Neuronal stem cell (in vitro differentiated cells): Measurements from ENCODE around the gene LAMC3.

Source experiments
- DNase-seq: peaks from one replicate; pipeline ENCODE4 v3.0.0-alpha.2; 2013; ENCODE audit warnings: low spot score
- H2AFZ ChIP-seq: one replicate; pipeline ENCODE4 v1.6.1; 2013; ENCODE audit warnings: mild to moderate bottlenecking, low read length, inconsistent platforms
- H2AK5ac ChIP-seq: 2 replicates; pipeline ENCODE4 v1.6.1; 2013; ENCODE audit warnings: low read depth, mild to moderate bottlenecking, inconsistent platforms, low read length, moderate library complexity, mixed read lengths
- H2BK120ac ChIP-seq: 2 replicates; pipeline ENCODE4 v1.6.1; 2013; ENCODE audit warnings: low read depth, mild to moderate bottlenecking, inconsistent platforms, low read length, moderate library complexity, mixed read lengths
- H2BK12ac ChIP-seq: one replicate; pipeline ENCODE4 v1.6.1; 2013; ENCODE audit warnings: low read length, inconsistent platforms
- H2BK15ac ChIP-seq: 2 replicates; pipeline ENCODE4 v1.6.1; 2013; ENCODE audit warnings: mild to moderate bottlenecking, low read length, inconsistent platforms, mixed read lengths
- H2BK5ac ChIP-seq: one replicate; pipeline ENCODE4 v1.6.1; 2013; ENCODE audit warnings: inconsistent platforms, mild to moderate bottlenecking, low read length, moderate library complexity
- H3K14ac ChIP-seq: one replicate; pipeline ENCODE4 v1.6.1; 2013; ENCODE audit warnings: low read length, inconsistent platforms
- H3K18ac ChIP-seq: 2 replicates; pipeline ENCODE4 v1.6.1; 2013; ENCODE audit warnings: low read length, inconsistent platforms
- H3K23ac ChIP-seq: 2 replicates; pipeline ENCODE4 v1.6.1; 2013; ENCODE audit warnings: low read depth, mild to moderate bottlenecking, mixed read lengths, low read length, inconsistent platforms; ENCODE audit not compliant: poor library complexity
- H3K27ac ChIP-seq: replicated peaks from 3 replicates; pipeline ENCODE4 v1.5.1; 2013; ENCODE audit warnings: low read length, inconsistent platforms
- H3K27me3 ChIP-seq, 3 experiments: 2 replicates each; pipeline ENCODE4 v1.6.1; 2013; ENCODE audit warnings: low read length in 3 of 3, mild to moderate bottlenecking in 2 of 3, inconsistent platforms in 1 of 3, low read depth in 1 of 3, mixed read lengths in 1 of 3, moderate library complexity in 1 of 3; ENCODE audit not compliant: control insufficient read depth in 3 of 3, insufficient read depth in 3 of 3
- H3K36me3 ChIP-seq, 2 donors: replicated peaks in 1 of 2; 2 replicates each; pipeline ENCODE4 v1.6.1; 2013; ENCODE audit warnings: low read length in 2 of 2; ENCODE audit not compliant: control insufficient read depth in 2 of 2, insufficient read depth in 2 of 2
- H3K4ac ChIP-seq: 2 replicates; pipeline ENCODE4 v1.6.1; 2013; ENCODE audit warnings: inconsistent platforms, mild to moderate bottlenecking, low read length, moderate library complexity
- H3K4me1 ChIP-seq, 2 donors: 1 replicate in 1 of 2; 2 replicates in 1 of 2; pipeline ENCODE4 v1.6.1; 2013; ENCODE audit warnings: low read length in 2 of 2, low read depth in 1 of 2; ENCODE audit not compliant: control insufficient read depth in 2 of 2, insufficient read depth in 1 of 2
- H3K4me2 ChIP-seq: one replicate; pipeline ENCODE4 v1.6.1; 2013; ENCODE audit warnings: mild to moderate bottlenecking, low read length, inconsistent platforms; ENCODE audit not compliant: insufficient read depth, poor library complexity, severe bottlenecking
- H3K4me3 ChIP-seq, 2 donors: 2 replicates each; pipeline ENCODE4 v1.5.1; 2013; ENCODE audit warnings: low read length in 2 of 2, mild to moderate bottlenecking in 2 of 2, inconsistent platforms in 1 of 2, moderate library complexity in 1 of 2
- H3K79me1 ChIP-seq: one replicate; pipeline ENCODE4 v1.6.1; 2013; ENCODE audit warnings: low read depth, mild to moderate bottlenecking, inconsistent platforms, low read length, moderate library complexity
- H3K9ac ChIP-seq: one replicate; pipeline ENCODE4 v1.6.1; 2013; ENCODE audit warnings: mild to moderate bottlenecking, low read depth, low read length, inconsistent platforms; ENCODE audit not compliant: poor library complexity
- H3K9me3 ChIP-seq, 2 donors: replicated peaks in 1 of 2; 2 replicates each; pipeline versions ENCODE3 to v1.6.1; 2013; ENCODE audit warnings: low read length in 2 of 2, mild to moderate bottlenecking in 2 of 2, inconsistent platforms in 1 of 2, low read depth in 1 of 2, mixed read lengths in 1 of 2, moderate library complexity in 1 of 2; ENCODE audit not compliant: control insufficient read depth in 2 of 2, insufficient read depth in 1 of 2
- H4K8ac ChIP-seq: one replicate; pipeline ENCODE4 v1.6.1; 2013; ENCODE audit warnings: low read depth, mild to moderate bottlenecking, inconsistent platforms, low read length, moderate library complexity
- H4K91ac ChIP-seq: one replicate; pipeline ENCODE4 v1.6.1; 2013; ENCODE audit warnings: low read length, low read depth, mild to moderate bottlenecking, inconsistent platforms; ENCODE audit not compliant: poor library complexity
- WGBS, 2 donors: extraction: QIAGEN DNeasy Blood & Tissue Kit; methylation state at CpG; one replicate each; pipeline ENCODE4 v1.1.7; 2013; ENCODE audit warnings: missing lambda C conversion rate in 2 of 2, mixed read lengths in 1 of 2; ENCODE audit not compliant: insufficient read length in 2 of 2, insufficient replicate concordance in 1 of 2; ENCODE audit errors: extremely low coverage in 2 of 2; 5-methylcytosine and 5-hydroxymethylcytosine counted together

The LAMC3 gene

GRCh38 chr9:131092548-131093440, 83.8 kb downstream of the LAMC3 start:
- no peak overlapping the region for H3K14ac ChIP-seq
- H2AFZ ChIP-seq: no peak overlapping the region
- DNase-seq: no peak
- H3K27me3 ChIP-seq: peaks cover 0 to 58% (median 0%) of the 10 kb centered on the region in 3 experiments
- H2BK12ac ChIP-seq: peak overlapping the region; percentile 66
- H3K9me3 ChIP-seq: no peaks in the 10 kb centered on the region
- H4K8ac ChIP-seq: peak overlapping the region; percentile 68
- no peak overlapping the region for H3K4ac ChIP-seq
- no peaks in the 10 kb centered on the region for H3K36me3 ChIP-seq
- no peak overlapping the region for H3K4me2 ChIP-seq
- H3K9ac ChIP-seq: peak overlapping the region; percentile 30
- peak overlapping the region; percentile 57 for H2AK5ac ChIP-seq
- peak overlapping the region; percentile 61 for H2BK120ac ChIP-seq
- peak overlapping the region; percentile 92 for H3K23ac ChIP-seq
- no peak overlapping the region for H2BK5ac ChIP-seq
- H3K27ac ChIP-seq: no peak overlapping the region
- WGBS, 2 donors: no CpG with 5 or more reads among the region's 24 CpGs
- H4K91ac ChIP-seq: peak overlapping the region; percentile 85
- peak overlapping the region; percentile 65 for H3K18ac ChIP-seq
- peaks cover 7 to 8% of the 10 kb centered on the region in 2 donors for H3K4me1 ChIP-seq
- H2BK15ac ChIP-seq: peak overlapping the region; percentile 87
- H3K4me3 ChIP-seq: no peak overlapping the region
- H3K79me1 ChIP-seq: no peaks in the 10 kb centered on the region

DNA sequence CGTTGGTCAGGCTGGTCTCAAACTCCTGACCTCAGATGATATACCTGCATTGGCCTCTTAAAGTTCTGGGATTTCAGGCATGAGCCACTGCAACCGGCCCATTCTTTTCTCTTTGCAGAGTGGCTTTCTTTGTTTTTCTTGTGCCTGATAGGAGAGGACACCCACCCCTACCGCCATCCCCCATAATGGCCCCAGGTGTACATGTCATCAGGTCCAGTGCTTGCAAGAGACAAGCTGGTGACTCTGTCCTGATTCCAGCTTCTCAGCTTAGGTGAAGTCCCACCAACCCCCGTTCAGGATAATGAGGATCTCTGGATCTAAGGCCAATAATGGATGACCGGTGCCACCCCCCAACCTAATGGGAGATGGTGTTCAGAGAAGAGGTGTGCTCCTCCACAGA, 85.0 kb downstream of the LAMC3 start:
- H2BK15ac ChIP-seq: no peak overlapping the region
- WGBS, 2 donors: no CpG with 5 or more reads among the region's 5 CpGs

GRCh38 chr9:131094622-131095021, 85.6 kb downstream of the LAMC3 start:
- Histone ChIP-seq H2BK120ac (no peak overlapping the region), H3K27ac (no peak overlapping the region), H3K4me1 (peaks cover 8 to 20% of the 10 kb centered on the region in 2 donors), H2AK5ac (peak overlapping the region; percentile 33), H2BK5ac (no peak overlapping the region), H3K23ac (peak overlapping the region; percentile 46), H2AFZ (no peak overlapping the region), H3K36me3 (peaks cover 3 to 5% of the 10 kb centered on the region in 2 donors), H3K79me1 (peaks cover 7% of the 10 kb centered on the region), H3K27me3 (peaks cover 0 to 52% (median 0%) of the 10 kb centered on the region in 3 experiments), H4K91ac (no peak overlapping the region), H2BK15ac (no peak overlapping the region), H4K8ac (no peak overlapping the region), H3K14ac (no peak overlapping the region), H3K4me3 (no peak overlapping the region), H3K9ac (no peak overlapping the region), H3K4me2 (no peak overlapping the region), H3K18ac (peak overlapping the region; percentile 31), H2BK12ac (no peak overlapping the region), H3K4ac (no peak overlapping the region), H3K9me3 (no peaks in the 10 kb centered on the region)
- WGBS, 2 donors: no CpG with 5 or more reads among the region's 12 CpGs
- DNase-seq: no peak

More for the DNA sequence above, 85.0 kb downstream of the LAMC3 start:
- H4K8ac ChIP-seq: no peak overlapping the region
- no peak overlapping the region for H2AK5ac ChIP-seq
- no peak overlapping the region for H3K4me3 ChIP-seq
- no peak overlapping the region for H4K91ac ChIP-seq
- H3K27me3 ChIP-seq: peaks cover 0 to 52% (median 0%) of the 10 kb centered on the region in 3 experiments
- no peak overlapping the region for H3K4ac ChIP-seq
- no peak for DNase-seq
- H3K23ac ChIP-seq: peak overlapping the region; percentile 46
- H3K9me3 ChIP-seq: no peaks in the 10 kb centered on the region
- peaks cover 1 to 3% of the 10 kb centered on the region in 2 donors for H3K36me3 ChIP-seq
- H3K27ac ChIP-seq: no peak overlapping the region
- no peak overlapping the region for H2BK5ac ChIP-seq
- H3K18ac ChIP-seq: no peak overlapping the region
- H2BK120ac ChIP-seq: no peak overlapping the region
- no peak overlapping the region for H3K9ac ChIP-seq
- peaks cover 7% of the 10 kb centered on the region for H3K79me1 ChIP-seq
- no peak overlapping the region for H2AFZ ChIP-seq
- H2BK12ac ChIP-seq: peak overlapping the region; percentile 48
- no peak overlapping the region for H3K4me2 ChIP-seq
- H3K14ac ChIP-seq: no peak overlapping the region
- H3K4me1 ChIP-seq: peaks cover 8 to 17% of the 10 kb centered on the region in 2 donors

DNA sequence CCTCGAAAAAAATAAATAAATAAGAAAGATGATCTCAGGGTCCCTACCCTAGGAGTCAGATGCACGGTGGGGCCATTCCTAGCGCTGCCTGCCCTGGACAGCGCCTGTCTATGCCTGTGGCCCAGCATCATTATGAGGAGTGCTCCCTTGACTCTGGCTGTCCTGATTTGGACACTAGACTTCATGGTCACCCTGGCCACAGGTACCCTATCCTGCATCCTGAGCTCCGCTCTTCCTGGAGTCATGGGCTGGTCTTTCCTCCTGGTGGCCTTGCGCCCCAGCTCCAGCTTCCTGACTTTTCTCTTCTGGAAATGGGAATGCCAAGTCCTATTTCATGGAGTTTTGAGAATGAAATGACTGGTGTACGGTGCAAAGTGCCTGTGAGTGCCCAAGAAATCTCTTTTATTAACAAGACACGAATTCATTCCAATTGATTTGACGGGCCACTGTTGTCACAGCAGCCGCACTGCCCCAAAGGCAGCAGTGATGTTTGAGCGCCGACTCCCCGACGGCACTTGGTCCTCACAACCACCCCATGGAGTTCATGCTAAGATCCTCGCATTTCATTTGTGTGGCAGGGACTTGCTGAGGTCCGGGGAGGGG, 86.8 kb downstream of the LAMC3 start:
- H3K18ac ChIP-seq: peak overlapping the region; percentile 55
- H3K9me3 ChIP-seq: no peaks in the 10 kb centered on the region
- no peak overlapping the region for H3K14ac ChIP-seq
- DNase-seq: no peak
- H2BK15ac ChIP-seq: peak overlapping the region; percentile 7
- peak overlapping the region; percentile 61 for H2AFZ ChIP-seq
- H2BK5ac ChIP-seq: no peak overlapping the region
- H3K4me1 ChIP-seq: peaks cover 8 to 21% of the 10 kb centered on the region in 2 donors
- H3K79me1 ChIP-seq: peaks cover 7% of the 10 kb centered on the region
- H3K4me2 ChIP-seq: peak overlapping the region; percentile 36
- peaks cover 0 to 45% (median 0%) of the 10 kb centered on the region in 3 experiments for H3K27me3 ChIP-seq
- no peak overlapping the region for H2BK120ac ChIP-seq
- WGBS, 2 donors: no CpG with 5 or more reads among the region's 16 CpGs
- H4K91ac ChIP-seq: no peak overlapping the region
- no peak overlapping the region for H3K4ac ChIP-seq
- H3K4me3 ChIP-seq: peak overlapping the region; percentile 12 to 36
- peak overlapping the region; percentile 26 for H3K23ac ChIP-seq
- H3K27ac ChIP-seq: no peak overlapping the region
- H3K9ac ChIP-seq: no peak overlapping the region
- peak overlapping the region; percentile 7 for H2AK5ac ChIP-seq
- peaks cover 3 to 5% of the 10 kb centered on the region in 2 donors for H3K36me3 ChIP-seq
- no peak overlapping the region for H2BK12ac ChIP-seq
- H4K8ac ChIP-seq: no peak overlapping the region
